Measurements from ENCODE around the gene RSPRY1.

The RSPRY1 gene

GRCh38 chr16:57231821-57232350 lies 45.8 kb downstream of the RSPRY1 start:
- Histone ChIP-seq H3K27me3 (ENCODE audit: insufficient read depth, poor library complexity, severe bottlenecking) (no peaks in the 10 kb centered on the region), H3K4me3 (replicated peaks; ENCODE audit: insufficient read depth, low read length) (no peak overlapping the region), H3K27ac (replicated peaks) (no peak overlapping the region)
- no peak for DNase-seq (ENCODE audit: low read depth in 1 of 2, low spot score in 1 of 2)
- TF ChIP-seq GABPA (IDR thresholded peaks at IDR 0.05; ENCODE audit: low read depth) (no peak), POLR2AphosphoS5 (IDR thresholded peaks at IDR 0.05; ENCODE audit: low read depth) (no peak), REST (IDR thresholded peaks at IDR 0.05; ENCODE audit: insufficient replicate concordance, low read depth) (no peak), CTCF (IDR thresholded peaks at IDR 0.05; ENCODE audit: insufficient read depth, low read length) (no peak), SPI1 (IDR thresholded peaks at IDR 0.05; ENCODE audit: borderline replicate concordance, low read depth) (no peak)

GRCh38 chr16:57233944-57234706 lies 48.0 kb downstream of the RSPRY1 start:
- Histone ChIP-seq H3K27ac (replicated peaks) (no peak overlapping the region), H3K27me3 (ENCODE audit: insufficient read depth, poor library complexity, severe bottlenecking) (no peaks in the 10 kb centered on the region), H3K4me3 (replicated peaks; ENCODE audit: insufficient read depth, low read length) (no peak overlapping the region)
- no peak for TF ChIP-seq CTCF (IDR thresholded peaks at IDR 0.05; ENCODE audit: insufficient read depth, low read length)
- TF ChIP-seq GABPA (IDR thresholded peaks at IDR 0.05; ENCODE audit: low read depth), result no peak
- no peak for TF ChIP-seq REST (IDR thresholded peaks at IDR 0.05; ENCODE audit: insufficient replicate concordance, low read depth)
- TF ChIP-seq POLR2AphosphoS5 (IDR thresholded peaks at IDR 0.05; ENCODE audit: low read depth), result no peak
- TF ChIP-seq SPI1 (IDR thresholded peaks at IDR 0.05; ENCODE audit: borderline replicate concordance, low read depth), result no peak
- no peak for DNase-seq (ENCODE audit: low read depth in 1 of 2, low spot score in 1 of 2)

- H3K4me3 ChIP-seq (replicated peaks; ENCODE audit: insufficient read depth, low read length), result no peak overlapping the region
- TF ChIP-seq SPI1 (IDR thresholded peaks at IDR 0.05; ENCODE audit: borderline replicate concordance, low read depth), result no peak
- TF ChIP-seq POLR2AphosphoS5 (IDR thresholded peaks at IDR 0.05; ENCODE audit: low read depth), result no peak
- TF ChIP-seq CTCF (IDR thresholded peaks at IDR 0.05; ENCODE audit: insufficient read depth, low read length), result no peak
- TF ChIP-seq REST (IDR thresholded peaks at IDR 0.05; ENCODE audit: insufficient replicate concordance, low read depth), result no peak
- no peak for TF ChIP-seq GABPA (IDR thresholded peaks at IDR 0.05; ENCODE audit: low read depth)
Measured at GRCh38 chr16:57234707-57235092, 48.6 kb downstream of the RSPRY1 start.

More at GRCh38 chr16:57234707-57235092, 48.6 kb downstream of the RSPRY1 start:
- Histone ChIP-seq H3K27me3 (ENCODE audit: insufficient read depth, poor library complexity, severe bottlenecking) (no peaks in the 10 kb centered on the region), H3K27ac (replicated peaks) (no peak overlapping the region)
- no peak for DNase-seq (ENCODE audit: low read depth in 1 of 2, low spot score in 1 of 2)

Data from HL-60 (cell line).